ENCODE data around the gene C19orf38.
"Not testable (repeated sequence)": the region's sequence is repeated elsewhere in the genome, so short reads cannot be mapped to it uniquely, and the experiment has no call there.

Gene C19orf38

GRCh38 chr19:10850631-10851030 lies 2.4 kb downstream of the C19orf38 start:
- TF ChIP-seq POLR2A (IDR thresholded peaks at IDR 0.05; ENCODE audit: low read length) (no peak), GATA1 (IDR thresholded peaks at IDR 0.05; ENCODE audit: low read depth, low read length) (no peak)

GRCh38 chr19:10852098-10852800 lies 4.0 kb downstream of the C19orf38 start:
- DNase-seq, result no peak
- TF ChIP-seq GATA1 (IDR thresholded peaks at IDR 0.05; ENCODE audit: low read depth, low read length) (no peak), POLR2A (IDR thresholded peaks at IDR 0.05; ENCODE audit: low read length) (no peak)

More at GRCh38 chr19:10850631-10851030, 2.4 kb downstream of the C19orf38 start:
- DNase-seq, result no peak

GRCh38 chr19:10852941-10853340 lies 4.7 kb downstream of the C19orf38 start:
- TF ChIP-seq GATA1 (IDR thresholded peaks at IDR 0.05; ENCODE audit: low read depth, low read length) (no peak), POLR2A (IDR thresholded peaks at IDR 0.05; ENCODE audit: low read length) (no peak)
- DNase-seq, result no peak

- TF ChIP-seq POLR2A (IDR thresholded peaks at IDR 0.05; ENCODE audit: low read length), result no peak
- no peak for TF ChIP-seq GATA1 (IDR thresholded peaks at IDR 0.05; ENCODE audit: low read depth, low read length)
- no peak for DNase-seq
Observed at GRCh38 chr19:10854350-10855089, 6.3 kb downstream of the C19orf38 start.

GRCh38 chr19:10855879-10856522 lies 7.8 kb downstream of the C19orf38 start:
- TF ChIP-seq GATA1 (IDR thresholded peaks at IDR 0.05; ENCODE audit: low read depth, low read length) (no peak), POLR2A (IDR thresholded peaks at IDR 0.05; ENCODE audit: low read length) (no peak)
- DNase-seq, result no peak

DNA sequence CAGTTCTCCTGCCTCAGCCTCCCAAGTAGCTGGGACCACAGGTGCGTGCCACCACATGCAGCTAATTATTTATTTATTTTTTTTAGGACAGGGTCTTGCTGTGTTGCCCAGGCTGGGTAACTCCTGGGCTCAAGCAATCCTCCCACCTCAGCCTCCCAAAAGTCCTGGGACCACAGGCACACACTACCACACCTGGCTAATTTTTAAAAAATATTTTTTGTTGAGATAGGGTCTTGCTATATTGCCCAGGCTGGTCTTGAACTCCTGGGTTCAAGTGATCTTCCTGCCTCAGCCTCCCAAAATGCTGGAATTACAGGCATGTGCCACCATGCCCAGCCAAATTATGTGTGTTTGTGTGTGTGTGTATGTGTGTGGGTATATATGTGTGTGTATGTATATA lies 8.7 kb downstream of the C19orf38 start:
- not testable (repeated sequence) for DNase-seq

- no peak for TF ChIP-seq POLR2A (IDR thresholded peaks at IDR 0.05; ENCODE audit: low read length)
- no peak for TF ChIP-seq GATA1 (IDR thresholded peaks at IDR 0.05; ENCODE audit: low read depth, low read length)
- peak; percentile 58 to 77 for DNase-seq
Observed at GRCh38 chr19:10858204-10858828, 10.1 kb downstream of the C19orf38 start.

- DNase-seq, result peak in 1 of 2 experiments; percentile 50
Observed at GRCh38 chr19:10861103-10861651, 13.0 kb downstream of the C19orf38 start.

DNA sequence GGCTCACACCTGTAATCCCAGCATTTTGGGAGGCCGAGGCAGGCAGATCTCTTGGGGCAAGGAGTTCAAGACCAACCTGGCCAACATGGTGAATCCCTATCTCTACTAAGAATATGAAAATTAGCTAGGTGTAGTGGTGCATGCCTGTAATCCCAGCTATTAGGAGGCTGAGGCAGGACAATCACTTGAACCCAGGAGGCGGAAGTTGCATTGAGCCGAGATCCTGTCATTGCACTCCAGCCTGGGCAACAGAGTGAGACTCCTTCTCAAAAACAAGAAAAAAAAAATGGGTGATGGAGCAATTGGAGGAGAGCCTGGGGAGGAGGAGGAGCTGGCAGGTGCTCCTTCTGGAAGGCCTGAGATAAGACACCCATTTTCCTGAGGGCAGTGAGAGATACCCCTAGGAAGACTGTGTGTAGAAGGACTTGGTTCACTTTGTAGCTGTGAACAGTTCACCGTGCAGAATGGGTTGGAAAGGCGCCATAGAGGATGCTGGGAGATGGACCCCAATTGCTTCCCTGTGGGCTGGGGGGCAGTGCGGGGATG lies 14.4 kb downstream of the C19orf38 start:
- no peak for DNase-seq
- TF ChIP-seq POLR2A (IDR thresholded peaks at IDR 0.05; ENCODE audit: low read length) (no peak), GATA1 (IDR thresholded peaks at IDR 0.05; ENCODE audit: low read depth, low read length) (no peak)

More at GRCh38 chr19:10861103-10861651, 13.0 kb downstream of the C19orf38 start:
- TF ChIP-seq GATA1 (IDR thresholded peaks at IDR 0.05; ENCODE audit: low read depth, low read length) (no peak), POLR2A (IDR thresholded peaks at IDR 0.05; ENCODE audit: low read length) (no peak)

DNA sequence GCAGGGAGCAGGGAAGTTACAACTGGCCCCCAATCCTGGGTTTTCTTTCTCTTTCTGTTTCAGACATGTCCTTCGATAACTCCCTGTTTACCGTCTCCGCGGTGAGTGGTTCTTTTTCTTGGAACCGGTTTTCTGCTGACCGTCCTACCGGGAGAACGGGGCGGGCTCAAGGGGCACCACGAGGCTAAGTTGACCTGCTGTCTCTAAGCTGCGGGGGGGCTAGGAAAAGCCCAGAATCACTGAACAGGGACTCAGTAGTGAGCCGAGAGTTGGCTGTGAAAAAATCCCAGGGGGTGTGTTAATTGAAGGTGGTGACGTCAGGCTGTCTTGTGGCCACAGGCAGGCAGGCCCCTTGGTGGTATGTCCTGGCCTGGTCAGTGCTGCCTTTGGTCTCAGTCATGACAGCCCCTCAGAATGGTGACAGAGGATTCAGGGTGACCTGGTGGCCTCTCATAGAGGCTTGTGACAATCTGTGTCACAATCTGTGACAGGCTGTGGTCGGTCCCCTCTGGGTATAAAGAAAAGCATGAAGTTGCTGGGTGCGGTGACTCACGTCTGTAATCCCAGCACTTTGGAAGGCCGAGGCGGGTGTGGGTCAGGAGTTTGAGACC lies 15.0 kb downstream of the C19orf38 start:
- DNase-seq, result no peak
- no peak for TF ChIP-seq POLR2A (IDR thresholded peaks at IDR 0.05; ENCODE audit: low read length)
- TF ChIP-seq GATA1 (IDR thresholded peaks at IDR 0.05; ENCODE audit: low read depth, low read length), result no peak

GRCh38 chr19:10864538-10864899 lies 16.3 kb downstream of the C19orf38 start:
- TF ChIP-seq POLR2A (IDR thresholded peaks at IDR 0.05; ENCODE audit: low read length), result no peak
- TF ChIP-seq GATA1 (IDR thresholded peaks at IDR 0.05; ENCODE audit: low read depth, low read length), result no peak
- DNase-seq, result peak; percentile 70 to 88

- no peak for TF ChIP-seq GATA1 (IDR thresholded peaks at IDR 0.05; ENCODE audit: low read depth, low read length)
- TF ChIP-seq POLR2A (IDR thresholded peaks at IDR 0.05; ENCODE audit: low read length), result no peak
- DNase-seq, result no peak
Observed at GRCh38 chr19:10866495-10866894, 18.3 kb downstream of the C19orf38 start.

GRCh38 chr19:10868872-10869547 lies 20.8 kb downstream of the C19orf38 start:
- no peak for TF ChIP-seq POLR2A (IDR thresholded peaks at IDR 0.05; ENCODE audit: low read length)
- no peak for TF ChIP-seq GATA1 (IDR thresholded peaks at IDR 0.05; ENCODE audit: low read depth, low read length)

DNA sequence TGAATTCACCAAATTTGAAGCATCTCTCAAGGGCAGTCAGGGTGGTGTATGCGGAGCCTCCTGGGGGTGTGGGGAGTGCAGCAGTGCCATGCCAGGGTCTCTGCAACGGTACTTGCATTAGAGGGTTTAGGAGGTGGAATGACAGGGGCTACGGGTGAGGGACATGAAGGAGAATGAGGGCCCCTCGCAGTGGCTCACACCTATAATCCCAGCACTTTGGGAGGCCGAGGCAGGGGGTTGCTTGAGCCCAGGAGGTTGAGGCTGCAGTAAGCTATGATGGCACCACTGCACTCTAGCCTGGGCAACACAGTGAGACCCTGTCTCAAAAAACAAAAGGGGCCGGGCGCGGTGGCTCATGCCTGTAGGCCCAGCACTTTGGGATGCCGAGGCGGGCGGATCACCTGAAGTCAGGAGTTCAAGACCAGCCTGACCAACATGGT lies 21.7 kb downstream of the C19orf38 start:
- not testable (repeated sequence) for DNase-seq

More at GRCh38 chr19:10868872-10869547, 20.8 kb downstream of the C19orf38 start:
- no peak for DNase-seq
